Activated naive CD8-positive, alpha-beta T cell treated with anti-CD3 and anti-CD28 coated beads, Interleukin-2, amount 10 ng/mL, durations not matched to agents 7 days and 5 days (primary cell): ENCODE data around the gene GLRX. TPM values are rescaled to one million over a fixed set of nuclear protein-coding genes. Genes with fewer than 3 reads are reported as not detected.

Source experiments
- ATAC-seq: fragments of 150-1000 bp; cut with Tn5 transposase; one replicate; pipeline ENCODE4 v1.10.0; 2021; ENCODE audit warnings: low read depth, moderate library complexity
- POLR2A ChIA-PET: fragments of 350-600 bp; sonication (Branson Sonifier 250); formaldehyde crosslinking; loops from one replicate; lab custom pipeline; 2021; ENCODE audit warnings: antibody characterized with exemption; lab: Charles Lee
- DNase-seq: peaks from one replicate; pipeline ENCODE4 v3.0.0; 2021
- H3K27ac Mint-ChIP-seq: one replicate; pipeline ENCODE4 v1.8.0; 2022; ENCODE audit warnings: mild to moderate bottlenecking, mixed read lengths
- H3K27me3 Mint-ChIP-seq: one replicate; pipeline ENCODE4 v1.8.0; 2022; ENCODE audit warnings: mild to moderate bottlenecking, moderate library complexity, mixed read lengths
- H3K36me3 Mint-ChIP-seq: one replicate; pipeline ENCODE4 v1.8.0; 2021; ENCODE audit warnings: mild to moderate bottlenecking, mixed read lengths
- H3K4me1 Mint-ChIP-seq: one replicate; pipeline ENCODE4 v1.8.0; 2021; ENCODE audit warnings: mixed read lengths
- H3K4me3 Mint-ChIP-seq: one replicate; pipeline ENCODE4 v1.8.0; 2022; ENCODE audit warnings: mild to moderate bottlenecking, moderate library complexity, mixed read lengths
- H3K9me3 Mint-ChIP-seq: one replicate; pipeline ENCODE4 v1.8.0; 2021; ENCODE audit warnings: mixed read lengths
- total RNA-seq, 2 experiments: library from RNA; stranded (reverse); gene quantifications; one replicate each; pipeline ENCODE4 v1.2.3, GENCODE V29; 2021

GLRX gene
- total RNA-seq, 2 experiments from 2014 or later: 70.6 to 72.9 TPM

GRCh38 chr5:95808686-95809413 lies 13.7 kb downstream of the GLRX start:
- POLR2A ChIA-PET: interaction anchor here (1.4 to 4.7 kb wide), 5 partner anchors 13 to 162 kb away, joined by 4 to 97 read pairs (median 7); partner anchors contain the start of genes GLRX and RFESD
- peak; percentile 100 for ATAC-seq
- peaks cover 2% of the 10 kb centered on the region for H3K9me3 Mint-ChIP-seq
- peaks cover 54% of the 10 kb centered on the region for H3K4me1 Mint-ChIP-seq
- peak overlapping the region; percentile 92 for H3K27ac Mint-ChIP-seq
- peak; percentile 70 for DNase-seq
- peak overlapping the region; percentile 78 for H3K4me3 Mint-ChIP-seq
- H3K27me3 Mint-ChIP-seq: no peaks in the 10 kb centered on the region
- H3K36me3 Mint-ChIP-seq: peaks cover 23% of the 10 kb centered on the region

- POLR2A ChIA-PET: interaction anchor here (1.4 to 4.7 kb wide), 5 partner anchors 13 to 161 kb away, joined by 4 to 97 read pairs (median 7); partner anchors contain the start of genes GLRX and RFESD
- H3K9me3 Mint-ChIP-seq: peaks cover 2% of the 10 kb centered on the region
- H3K27ac Mint-ChIP-seq: peak overlapping the region; percentile 92
- H3K27me3 Mint-ChIP-seq: no peaks in the 10 kb centered on the region
- peaks cover 51% of the 10 kb centered on the region for H3K4me1 Mint-ChIP-seq
- DNase-seq (no peak), ATAC-seq (no peak)
- H3K36me3 Mint-ChIP-seq: peaks cover 19% of the 10 kb centered on the region
- H3K4me3 Mint-ChIP-seq: peak overlapping the region; percentile 78
Observed at GRCh38 chr5:95808013-95808685, 14.4 kb downstream of the GLRX start.

DNA sequence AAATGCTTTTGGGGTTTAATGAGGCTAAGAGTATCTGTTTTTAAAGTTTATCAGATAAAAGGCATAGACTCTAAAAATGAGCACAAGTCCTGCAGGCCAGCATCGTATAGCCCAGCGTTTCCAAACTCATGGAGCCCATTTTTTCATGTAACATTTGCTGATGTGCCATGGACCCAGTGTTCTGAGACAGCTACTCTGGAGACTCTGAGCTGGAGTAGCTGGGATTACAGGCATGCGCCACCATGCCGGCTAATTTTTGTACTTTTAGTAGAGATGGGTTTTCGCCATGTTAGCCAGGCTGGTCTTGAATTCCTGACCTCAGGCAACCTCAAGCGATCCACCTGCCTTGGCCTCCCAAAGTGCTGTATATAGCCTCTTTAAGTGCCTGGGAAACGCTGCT lies 15.8 kb downstream of the GLRX start:
- Mint-ChIP-seq H3K27ac (no peak overlapping the region), H3K36me3 (peaks cover 12% of the 10 kb centered on the region), H3K27me3 (no peaks in the 10 kb centered on the region), H3K4me3 (no peak overlapping the region), H3K9me3 (peaks cover 2% of the 10 kb centered on the region), H3K4me1 (peaks cover 43% of the 10 kb centered on the region)
- no peak for ATAC-seq
- POLR2A ChIA-PET: interaction anchor here (4.5 to 4.7 kb wide), 2 partner anchors 15 to 28 kb away, joined by 24 to 97 read pairs; partner anchors contain the start of gene GLRX
- DNase-seq: no peak

GRCh38 chr5:95804736-95805539 lies 17.6 kb downstream of the GLRX start:
- no peak for DNase-seq
- H3K27me3 Mint-ChIP-seq: no peaks in the 10 kb centered on the region
- H3K27ac Mint-ChIP-seq: no peak overlapping the region
- peaks cover 14% of the 10 kb centered on the region for H3K36me3 Mint-ChIP-seq
- no peak for ATAC-seq
- POLR2A ChIA-PET: interaction anchor here (0.5 kb wide), 1 partner anchor 15 kb away, joined by 3 read pairs; no protein-coding TSS in a partner anchor
- H3K4me1 Mint-ChIP-seq: peaks cover 27% of the 10 kb centered on the region
- H3K4me3 Mint-ChIP-seq: no peak overlapping the region
- peaks cover 2% of the 10 kb centered on the region for H3K9me3 Mint-ChIP-seq

GRCh38 chr5:95803271-95804148 lies 19.0 kb downstream of the GLRX start:
- Mint-ChIP-seq H3K4me1 (peaks cover 19% of the 10 kb centered on the region), H3K27ac (no peak overlapping the region), H3K36me3 (peaks cover 14% of the 10 kb centered on the region), H3K4me3 (no peak overlapping the region), H3K9me3 (peaks cover 2% of the 10 kb centered on the region), H3K27me3 (no peaks in the 10 kb centered on the region)
- POLR2A ChIA-PET: interaction anchor here (0.6 to 1.1 kb wide), 2 partner anchors 19 to 41 kb away, joined by 3 to 4 read pairs; partner anchors contain the start of gene GLRX
- DNase-seq (no peak), ATAC-seq (no peak)

- POLR2A ChIA-PET: interaction anchor here (1.6 kb wide), 1 partner anchor 32 kb away, joined by 3 read pairs; no protein-coding TSS in a partner anchor
- no peak overlapping the region for H3K4me3 Mint-ChIP-seq
- ATAC-seq: no peak
Observed at GRCh38 chr5:95801961-95802360, 20.6 kb downstream of the GLRX start.

DNA sequence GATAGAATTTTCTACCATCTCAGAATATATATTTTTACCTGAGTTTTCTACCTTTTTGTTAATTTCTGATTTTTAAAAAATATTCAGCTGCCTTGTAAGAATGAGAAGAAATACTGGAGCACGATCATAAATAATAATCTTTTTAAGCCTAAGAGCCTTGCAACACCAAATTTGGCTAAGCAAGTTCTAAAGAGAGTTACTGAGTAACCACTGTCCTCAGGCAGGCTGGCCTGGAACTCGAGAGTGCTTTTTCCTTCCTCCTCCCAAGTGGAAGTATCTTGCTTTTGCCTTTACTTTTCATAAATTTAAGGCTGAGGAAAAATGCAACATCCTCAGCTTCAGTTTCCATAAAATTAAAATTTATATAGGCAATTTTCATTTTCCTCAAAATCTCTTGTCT lies 21.0 kb downstream of the GLRX start:
- Mint-ChIP-seq H3K9me3 (peaks cover 2% of the 10 kb centered on the region), H3K27me3 (no peaks in the 10 kb centered on the region), H3K36me3 (peaks cover 19% of the 10 kb centered on the region), H3K4me1 (peaks cover 9% of the 10 kb centered on the region), H3K27ac (no peak overlapping the region), H3K4me3 (no peak overlapping the region)
- POLR2A ChIA-PET: interaction anchor here (1.6 kb wide), 1 partner anchor 32 kb away, joined by 3 read pairs; no protein-coding TSS in a partner anchor
- no peak for DNase-seq
- no peak for ATAC-seq

More at GRCh38 chr5:95801961-95802360, 20.6 kb downstream of the GLRX start:
- no peak overlapping the region for H3K27ac Mint-ChIP-seq
- H3K36me3 Mint-ChIP-seq: peaks cover 19% of the 10 kb centered on the region
- peaks cover 2% of the 10 kb centered on the region for H3K9me3 Mint-ChIP-seq
- H3K27me3 Mint-ChIP-seq: no peaks in the 10 kb centered on the region
- peaks cover 9% of the 10 kb centered on the region for H3K4me1 Mint-ChIP-seq
- DNase-seq: no peak

DNA sequence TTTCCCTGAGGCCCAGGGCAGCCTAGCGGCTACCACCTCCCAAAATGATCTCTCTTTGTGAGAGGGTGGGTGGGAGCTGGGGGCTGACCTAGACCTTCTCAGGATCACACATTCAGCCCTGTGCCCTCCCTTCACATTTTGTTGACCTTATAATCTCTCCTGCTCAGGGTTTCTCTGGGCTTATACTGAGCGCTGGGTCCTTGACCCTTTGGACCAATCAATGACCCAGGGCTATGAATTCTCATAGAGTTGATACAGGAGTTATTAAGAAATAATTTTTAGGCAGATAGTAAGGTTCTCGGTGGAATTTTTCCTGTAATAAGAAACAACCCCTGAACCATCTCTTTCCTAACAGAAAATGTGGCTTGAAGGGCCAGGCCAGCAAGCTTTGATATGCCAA lies 22.0 kb downstream of the GLRX start:
- Mint-ChIP-seq H3K9me3 (peaks cover 2% of the 10 kb centered on the region), H3K36me3 (peaks cover 18% of the 10 kb centered on the region), H3K4me1 (peaks cover 9% of the 10 kb centered on the region), H3K4me3 (no peak overlapping the region), H3K27me3 (no peaks in the 10 kb centered on the region), H3K27ac (no peak overlapping the region)
- no peak for DNase-seq
- POLR2A ChIA-PET: no interaction called here
- no peak for ATAC-seq

GRCh38 chr5:95799191-95799835 lies 23.2 kb downstream of the GLRX start:
- ATAC-seq: no peak
- POLR2A ChIA-PET: interaction anchor here (0.6 kb wide), 1 partner anchor 539 kb away, joined by 3 read pairs; no protein-coding TSS in a partner anchor
- H3K9me3 Mint-ChIP-seq: no peaks in the 10 kb centered on the region
- DNase-seq: no peak
- no peaks in the 10 kb centered on the region for H3K27me3 Mint-ChIP-seq
- no peak overlapping the region for H3K27ac Mint-ChIP-seq
- no peak overlapping the region for H3K4me3 Mint-ChIP-seq
- peaks cover 12% of the 10 kb centered on the region for H3K36me3 Mint-ChIP-seq
- peaks cover 9% of the 10 kb centered on the region for H3K4me1 Mint-ChIP-seq

GRCh38 chr5:95798545-95798944 lies 24.0 kb downstream of the GLRX start:
- POLR2A ChIA-PET: no interaction called here

GRCh38 chr5:95798048-95798447 lies 24.5 kb downstream of the GLRX start:
- POLR2A ChIA-PET: no interaction called here
- no peak for DNase-seq
- peaks cover 12% of the 10 kb centered on the region for H3K36me3 Mint-ChIP-seq
- H3K27me3 Mint-ChIP-seq: no peaks in the 10 kb centered on the region
- H3K4me3 Mint-ChIP-seq: no peak overlapping the region
- peaks cover 9% of the 10 kb centered on the region for H3K4me1 Mint-ChIP-seq
- H3K9me3 Mint-ChIP-seq: no peaks in the 10 kb centered on the region
- ATAC-seq: no peak
- no peak overlapping the region for H3K27ac Mint-ChIP-seq

More at GRCh38 chr5:95798545-95798944, 24.0 kb downstream of the GLRX start:
- no peaks in the 10 kb centered on the region for H3K9me3 Mint-ChIP-seq
- H3K27me3 Mint-ChIP-seq: no peaks in the 10 kb centered on the region
- no peak overlapping the region for H3K4me3 Mint-ChIP-seq
- no peak for DNase-seq
- ATAC-seq: no peak
- H3K4me1 Mint-ChIP-seq: peaks cover 9% of the 10 kb centered on the region
- H3K27ac Mint-ChIP-seq: no peak overlapping the region
- H3K36me3 Mint-ChIP-seq: peaks cover 12% of the 10 kb centered on the region

- no peak overlapping the region for H3K27ac Mint-ChIP-seq
- peaks cover 9% of the 10 kb centered on the region for H3K36me3 Mint-ChIP-seq
- no peak overlapping the region for H3K4me3 Mint-ChIP-seq
- ATAC-seq (no peak), DNase-seq (no peak)
- no peaks in the 10 kb centered on the region for H3K9me3 Mint-ChIP-seq
- H3K27me3 Mint-ChIP-seq: no peaks in the 10 kb centered on the region
- POLR2A ChIA-PET: no interaction called here
- H3K4me1 Mint-ChIP-seq: peaks cover 9% of the 10 kb centered on the region
Observed at GRCh38 chr5:95797301-95797700, 25.2 kb downstream of the GLRX start.
